Measurements from ENCODE around the gene PCBP3.

PCBP3 gene

DNA sequence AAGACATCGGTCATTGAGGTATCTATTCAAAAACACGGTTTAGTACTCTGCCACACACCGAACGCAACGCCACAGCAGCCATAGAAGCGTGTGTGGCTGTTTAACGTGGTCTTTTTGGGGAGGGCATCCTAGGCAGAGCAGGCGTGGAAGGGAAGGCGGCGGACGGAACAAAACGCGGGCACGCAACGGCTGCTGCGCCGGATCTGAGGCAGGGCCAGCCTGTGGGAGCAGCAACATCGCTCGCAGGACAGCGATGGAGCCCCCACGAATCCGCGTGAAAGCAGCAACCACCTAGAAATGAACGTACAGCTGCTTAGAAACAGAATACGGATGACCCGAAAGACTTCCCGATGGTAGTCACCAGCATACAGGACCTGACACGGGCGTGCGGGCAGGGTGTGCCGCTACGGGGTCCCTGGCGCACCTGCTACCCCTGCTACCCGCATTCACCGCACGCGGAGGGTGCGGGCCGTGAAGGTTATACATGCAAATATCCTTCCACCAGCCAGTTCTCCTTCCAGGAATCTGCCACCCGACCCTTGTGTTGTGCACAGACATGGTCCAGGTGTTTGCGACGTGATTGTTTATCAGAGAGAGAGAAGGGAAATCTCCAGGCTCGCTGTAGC lies 223.6 kb downstream of the PCBP3 start:
- no peak overlapping the region for H3K27ac Mint-ChIP-seq
- no peaks in the 10 kb centered on the region for H3K9me3 Mint-ChIP-seq
- H3K36me3 Mint-ChIP-seq (ENCODE audit: low read depth) = no peaks in the 10 kb centered on the region
- H3K27me3 Mint-ChIP-seq (ENCODE audit: low read depth) = no peaks in the 10 kb centered on the region
- H3K4me1 Mint-ChIP-seq (ENCODE audit: low read depth) = no peaks in the 10 kb centered on the region
- H3K4me3 Mint-ChIP-seq = no peak overlapping the region

- H3K9me3 Mint-ChIP-seq = no peaks in the 10 kb centered on the region
- H3K27me3 Mint-ChIP-seq (ENCODE audit: low read depth) = no peaks in the 10 kb centered on the region
- H3K4me3 Mint-ChIP-seq = no peak overlapping the region
- no peaks in the 10 kb centered on the region for H3K4me1 Mint-ChIP-seq (ENCODE audit: low read depth)
- no peak overlapping the region for H3K27ac Mint-ChIP-seq
- no peaks in the 10 kb centered on the region for H3K36me3 Mint-ChIP-seq (ENCODE audit: low read depth)
Observed at GRCh38 chr21:45867671-45868081, 224.2 kb downstream of the PCBP3 start.

GRCh38 chr21:45868086-45868485 lies 224.6 kb downstream of the PCBP3 start:
- no peaks in the 10 kb centered on the region for H3K4me1 Mint-ChIP-seq (ENCODE audit: low read depth)
- H3K4me3 Mint-ChIP-seq = no peak overlapping the region

GRCh38 chr21:45868488-45868887 lies 225.0 kb downstream of the PCBP3 start:
- Mint-ChIP-seq H3K9me3 (no peaks in the 10 kb centered on the region), H3K27me3 (ENCODE audit: low read depth) (no peaks in the 10 kb centered on the region), H3K27ac (no peak overlapping the region), H3K36me3 (ENCODE audit: low read depth) (no peaks in the 10 kb centered on the region), H3K4me3 (no peak overlapping the region), H3K4me1 (ENCODE audit: low read depth) (no peaks in the 10 kb centered on the region)

More at GRCh38 chr21:45868086-45868485, 224.6 kb downstream of the PCBP3 start:
- Mint-ChIP-seq H3K27ac (no peak overlapping the region), H3K36me3 (ENCODE audit: low read depth) (no peaks in the 10 kb centered on the region), H3K27me3 (ENCODE audit: low read depth) (no peaks in the 10 kb centered on the region), H3K9me3 (no peaks in the 10 kb centered on the region)

DNA sequence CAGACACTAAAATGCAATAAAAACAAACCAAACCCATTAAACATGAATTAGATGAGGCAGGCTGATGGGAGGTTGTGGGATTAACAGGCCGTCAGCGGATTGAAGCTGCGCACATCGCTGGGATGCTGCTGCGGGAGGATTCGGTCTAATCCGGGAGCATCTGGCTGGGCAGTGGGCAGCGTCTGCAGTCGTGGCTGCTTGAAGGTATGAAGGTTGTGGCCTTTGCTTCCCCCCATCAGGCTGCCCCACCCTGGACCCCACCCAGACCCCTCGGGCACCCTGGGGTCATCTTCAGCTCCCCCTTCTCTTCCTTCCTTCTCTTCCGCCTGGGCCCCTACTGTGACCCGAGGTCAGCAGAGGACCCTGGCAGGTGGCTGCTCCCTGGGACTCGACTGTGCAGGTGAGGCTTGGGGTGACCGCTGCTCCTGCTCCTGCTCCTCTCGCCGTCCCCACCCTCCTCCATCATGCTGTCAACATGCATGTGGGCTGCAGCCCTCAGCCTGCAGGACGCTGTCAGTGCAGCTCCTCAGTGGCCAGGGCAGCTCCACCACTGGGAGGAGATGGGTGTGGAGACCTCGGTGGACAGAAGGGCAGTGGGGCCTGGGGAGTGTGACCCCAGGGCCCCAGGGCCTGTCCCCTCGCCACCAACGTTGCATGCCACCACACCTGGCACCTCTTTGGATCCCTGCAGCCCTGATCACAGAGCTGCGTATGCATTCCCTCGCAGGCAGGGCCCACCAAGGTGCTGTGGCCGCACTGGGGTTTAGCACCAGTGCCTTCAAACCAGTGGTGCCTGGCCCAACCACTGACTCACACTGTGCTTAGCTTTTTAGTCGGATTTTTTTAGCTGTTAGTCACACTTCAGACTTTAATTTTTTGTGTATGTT lies 225.8 kb downstream of the PCBP3 start:
- Mint-ChIP-seq H3K4me3 (no peak overlapping the region), H3K36me3 (ENCODE audit: low read depth) (no peaks in the 10 kb centered on the region), H3K27ac (no peak overlapping the region), H3K9me3 (no peaks in the 10 kb centered on the region), H3K27me3 (ENCODE audit: low read depth) (no peaks in the 10 kb centered on the region), H3K4me1 (ENCODE audit: low read depth) (no peaks in the 10 kb centered on the region)

DNA sequence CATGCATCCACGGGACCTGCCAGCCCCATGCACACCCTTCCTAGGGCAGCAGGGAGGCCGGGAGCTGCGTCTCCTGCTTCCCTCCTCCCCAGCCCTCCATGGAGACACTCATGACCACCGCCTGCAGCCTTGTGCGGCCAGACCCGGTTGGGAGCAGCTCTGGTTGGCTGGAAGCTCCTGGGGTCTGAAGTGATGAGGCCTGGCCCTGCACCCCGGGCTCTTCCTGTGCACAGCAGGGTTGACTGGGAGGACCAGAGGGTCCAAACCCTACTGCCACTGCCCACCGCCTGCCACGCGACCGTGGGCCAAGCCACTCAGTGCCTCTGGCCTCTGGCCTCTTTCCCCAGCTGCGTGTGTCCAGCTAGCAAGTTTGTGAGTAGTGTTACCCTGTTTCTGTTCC lies 226.9 kb downstream of the PCBP3 start:
- Mint-ChIP-seq H3K27ac (no peak overlapping the region), H3K36me3 (ENCODE audit: low read depth) (no peaks in the 10 kb centered on the region), H3K4me1 (ENCODE audit: low read depth) (no peaks in the 10 kb centered on the region), H3K4me3 (no peak overlapping the region), H3K27me3 (ENCODE audit: low read depth) (no peaks in the 10 kb centered on the region), H3K9me3 (no peaks in the 10 kb centered on the region)

DNA sequence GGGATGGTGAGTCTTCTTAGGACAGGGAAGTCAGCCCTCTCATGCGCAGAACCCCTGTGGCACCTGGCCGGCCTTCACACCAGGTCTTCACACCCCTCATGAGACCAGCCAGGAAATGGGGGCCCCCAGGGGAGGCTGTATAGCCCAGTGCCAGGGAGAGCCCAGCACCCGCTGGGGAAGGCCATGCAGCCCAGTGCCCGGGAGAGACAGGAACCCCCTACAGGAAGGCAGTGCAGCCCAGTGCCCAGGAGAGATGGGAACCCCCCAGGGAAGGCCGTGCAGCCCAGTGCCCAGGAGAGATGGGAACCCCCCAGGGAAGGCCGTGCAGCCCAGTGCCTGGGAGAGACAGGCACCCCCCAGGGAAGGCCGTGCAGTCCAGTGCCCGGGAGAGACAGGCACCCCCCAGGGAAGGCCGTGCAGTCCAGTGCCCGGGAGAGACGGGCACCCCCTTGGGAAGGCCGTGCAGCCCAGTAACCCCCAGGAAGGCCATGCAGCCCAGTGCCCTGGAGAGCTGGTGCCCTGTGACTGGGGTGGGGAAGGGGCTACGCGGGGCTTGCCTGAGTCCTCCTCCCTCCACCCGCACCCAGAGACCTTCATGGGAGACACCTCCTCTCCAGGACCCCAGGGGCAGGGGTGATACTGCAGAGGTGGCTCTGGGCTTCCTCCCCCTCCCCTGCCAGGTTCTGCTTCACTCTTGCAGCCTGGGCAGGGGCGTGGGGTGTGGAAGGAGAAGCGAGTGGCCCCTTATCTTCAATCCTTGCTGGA lies 227.5 kb downstream of the PCBP3 start:
- Mint-ChIP-seq H3K27me3 (ENCODE audit: low read depth) (no peaks in the 10 kb centered on the region), H3K9me3 (no peaks in the 10 kb centered on the region), H3K27ac (no peak overlapping the region), H3K4me1 (ENCODE audit: low read depth) (no peaks in the 10 kb centered on the region), H3K36me3 (ENCODE audit: low read depth) (no peaks in the 10 kb centered on the region), H3K4me3 (no peak overlapping the region)

- H3K27ac Mint-ChIP-seq = no peak overlapping the region
- H3K9me3 Mint-ChIP-seq = no peaks in the 10 kb centered on the region
- no peaks in the 10 kb centered on the region for H3K4me1 Mint-ChIP-seq (ENCODE audit: low read depth)
- no peak overlapping the region for H3K4me3 Mint-ChIP-seq
- no peaks in the 10 kb centered on the region for H3K27me3 Mint-ChIP-seq (ENCODE audit: low read depth)
- no peaks in the 10 kb centered on the region for H3K36me3 Mint-ChIP-seq (ENCODE audit: low read depth)
Observed at GRCh38 chr21:45871616-45872236, 228.2 kb downstream of the PCBP3 start.

GRCh38 chr21:45872471-45872870 lies 228.9 kb downstream of the PCBP3 start:
- Mint-ChIP-seq H3K4me3 (no peak overlapping the region), H3K9me3 (no peaks in the 10 kb centered on the region), H3K27me3 (ENCODE audit: low read depth) (no peaks in the 10 kb centered on the region), H3K27ac (no peak overlapping the region), H3K4me1 (ENCODE audit: low read depth) (no peaks in the 10 kb centered on the region), H3K36me3 (ENCODE audit: low read depth) (no peaks in the 10 kb centered on the region)

DNA sequence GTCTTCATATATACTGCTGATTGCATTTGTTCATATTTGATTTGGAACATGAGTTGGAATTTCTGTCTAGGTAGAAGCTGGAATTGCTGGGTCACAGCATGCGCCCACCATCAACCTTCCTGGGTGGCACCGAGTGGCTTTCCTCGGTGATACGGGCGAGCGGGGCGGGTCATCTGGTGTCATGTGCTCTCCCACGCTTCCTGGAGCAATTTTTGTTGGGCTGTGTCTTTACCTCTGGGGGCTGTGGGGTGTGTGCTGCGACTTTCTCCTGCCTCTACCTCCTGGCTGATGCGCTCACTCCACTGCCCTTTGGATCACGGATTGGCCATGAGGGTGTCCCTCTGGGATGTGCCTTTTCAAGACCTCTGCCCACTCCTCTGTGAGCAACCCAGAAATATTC lies 229.4 kb downstream of the PCBP3 start:
- Mint-ChIP-seq H3K27ac (no peak overlapping the region), H3K27me3 (ENCODE audit: low read depth) (no peaks in the 10 kb centered on the region), H3K4me3 (no peak overlapping the region), H3K9me3 (no peaks in the 10 kb centered on the region), H3K4me1 (ENCODE audit: low read depth) (no peaks in the 10 kb centered on the region), H3K36me3 (ENCODE audit: low read depth) (no peaks in the 10 kb centered on the region)

DNA sequence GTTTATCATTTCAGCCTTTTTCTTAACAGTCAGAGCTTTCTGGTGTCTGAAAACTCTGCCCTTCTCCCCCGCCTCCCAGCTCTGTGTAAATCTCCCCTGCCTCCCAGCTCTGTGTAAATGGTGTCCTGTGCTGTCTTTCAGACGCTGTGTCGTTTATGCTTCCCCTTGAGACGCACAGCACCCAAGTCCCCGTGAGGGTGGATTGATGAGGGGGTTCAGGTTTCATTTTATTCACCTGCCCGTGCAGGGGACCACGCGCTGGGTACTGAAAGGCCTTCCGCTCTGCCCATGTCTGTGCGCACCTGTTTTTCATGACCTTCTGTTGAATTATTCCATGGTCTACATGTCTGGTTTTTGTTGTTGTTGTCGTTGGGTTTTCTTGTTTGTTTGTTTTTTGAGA lies 229.9 kb downstream of the PCBP3 start:
- Mint-ChIP-seq H3K27me3 (ENCODE audit: low read depth) (no peaks in the 10 kb centered on the region), H3K4me1 (ENCODE audit: low read depth) (no peaks in the 10 kb centered on the region), H3K27ac (no peak overlapping the region), H3K4me3 (no peak overlapping the region), H3K36me3 (ENCODE audit: low read depth) (no peaks in the 10 kb centered on the region), H3K9me3 (no peaks in the 10 kb centered on the region)

- no peaks in the 10 kb centered on the region for H3K36me3 Mint-ChIP-seq (ENCODE audit: low read depth)
- no peak overlapping the region for H3K4me3 Mint-ChIP-seq
- H3K27me3 Mint-ChIP-seq (ENCODE audit: low read depth) = no peaks in the 10 kb centered on the region
- no peaks in the 10 kb centered on the region for H3K9me3 Mint-ChIP-seq
- no peak overlapping the region for H3K27ac Mint-ChIP-seq
- H3K4me1 Mint-ChIP-seq (ENCODE audit: low read depth) = no peaks in the 10 kb centered on the region
Observed at GRCh38 chr21:45873866-45874265, 230.3 kb downstream of the PCBP3 start.

DNA sequence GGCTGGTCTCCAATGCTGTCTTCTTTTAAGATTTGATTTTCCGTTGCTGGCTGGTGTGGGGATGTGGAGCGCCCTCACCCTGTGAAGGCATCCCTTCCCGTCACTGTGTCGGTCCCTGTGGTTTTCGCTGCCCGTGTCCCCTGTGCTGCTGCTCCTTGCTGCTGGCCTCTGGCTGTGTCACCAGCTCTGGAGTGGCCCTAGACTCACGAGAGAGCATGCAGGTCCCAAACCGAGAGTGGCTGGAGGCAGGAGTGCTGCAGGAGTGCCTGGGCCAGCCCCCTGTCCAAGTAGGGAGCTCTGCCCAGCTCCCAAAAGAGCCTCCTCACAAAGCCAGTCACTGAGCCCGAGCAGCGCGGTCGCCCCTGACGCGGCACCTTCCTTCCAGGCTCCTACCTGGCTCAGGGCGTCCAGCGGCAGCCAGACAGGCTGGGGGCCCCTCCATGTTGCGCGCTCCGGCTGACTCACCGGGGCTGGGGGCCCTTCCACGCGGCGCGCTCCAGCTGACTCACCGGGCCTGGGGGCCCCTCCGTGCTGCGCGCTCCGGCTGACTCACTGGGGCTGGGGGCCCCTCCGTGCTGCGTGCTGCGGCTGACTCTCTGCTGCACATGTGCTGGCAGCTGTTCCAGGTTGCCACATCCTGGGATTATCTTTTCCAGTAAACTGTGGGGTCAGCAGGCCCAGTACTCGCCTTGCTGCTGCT lies 231.3 kb downstream of the PCBP3 start:
- no peaks in the 10 kb centered on the region for H3K36me3 Mint-ChIP-seq (ENCODE audit: low read depth)
- H3K9me3 Mint-ChIP-seq = no peaks in the 10 kb centered on the region
- H3K27ac Mint-ChIP-seq = no peak overlapping the region
- no peak overlapping the region for H3K4me3 Mint-ChIP-seq
- peaks cover 1% of the 10 kb centered on the region for H3K4me1 Mint-ChIP-seq (ENCODE audit: low read depth)
- no peaks in the 10 kb centered on the region for H3K27me3 Mint-ChIP-seq (ENCODE audit: low read depth)

DNA sequence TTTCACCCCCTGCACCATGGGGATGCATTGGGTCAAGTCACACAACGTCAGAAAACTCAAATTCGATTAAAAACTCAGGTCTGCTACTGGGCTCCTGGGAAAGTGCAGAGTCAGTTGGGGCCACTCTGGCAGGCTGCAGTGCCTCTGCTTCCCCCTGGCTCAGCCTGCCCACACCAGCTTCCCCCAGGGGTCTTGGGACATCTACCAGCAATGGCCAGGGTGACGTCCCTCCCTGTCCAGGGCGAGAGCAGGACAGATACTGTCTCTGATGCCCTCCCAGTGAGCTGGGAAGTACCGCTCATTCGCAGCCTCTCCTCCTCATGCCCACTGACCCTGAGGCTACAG lies 231.9 kb downstream of the PCBP3 start:
- Mint-ChIP-seq H3K4me1 (ENCODE audit: low read depth) (peaks cover 2% of the 10 kb centered on the region), H3K27me3 (ENCODE audit: low read depth) (peaks cover 1% of the 10 kb centered on the region), H3K36me3 (ENCODE audit: low read depth) (no peaks in the 10 kb centered on the region), H3K27ac (no peak overlapping the region), H3K9me3 (no peaks in the 10 kb centered on the region), H3K4me3 (no peak overlapping the region)
